H9 (cell line): Measurements from ENCODE around the gene KRT9. TPM values are rescaled to one million over a fixed set of nuclear protein-coding genes. Genes with fewer than 3 reads are reported as not detected.
A peak's percentile ranks its signal among the peaks of the same experiment; 100 is the strongest.

Experiments
- DNase-seq: peaks from one replicate; pipeline ENCODE4 v3.0.0-alpha.2; 2017
- H2AFZ ChIP-seq: one replicate; pipeline ENCODE4 v1.6.1; 2013; ENCODE audit warnings: mild to moderate bottlenecking, low read length, control low read depth, moderate library complexity
- H2AK5ac ChIP-seq: 2 replicates; pipeline ENCODE4 v1.6.1; 2013; ENCODE audit warnings: low read length, control low read depth, mixed read lengths; ENCODE audit not compliant: insufficient read length
- H2BK120ac ChIP-seq: one replicate; pipeline ENCODE4 v1.6.1; 2013; ENCODE audit warnings: low read depth, mild to moderate bottlenecking, low read length, control low read depth, inconsistent platforms; ENCODE audit not compliant: poor library complexity, severe bottlenecking
- H2BK12ac ChIP-seq: 2 replicates; pipeline ENCODE4 v1.6.1; 2013; ENCODE audit warnings: low read length, control low read depth, mixed read lengths, low read depth; ENCODE audit not compliant: insufficient read length
- H2BK15ac ChIP-seq: 2 replicates; pipeline ENCODE4 v1.6.1; 2013; ENCODE audit warnings: low read depth, low read length, control low read depth
- H2BK20ac ChIP-seq: one replicate; pipeline ENCODE4 v1.6.1; 2013; ENCODE audit warnings: low read depth, mild to moderate bottlenecking, low read length, control low read depth, inconsistent platforms; ENCODE audit not compliant: poor library complexity, severe bottlenecking
- H2BK5ac ChIP-seq: 2 replicates; pipeline ENCODE4 v1.6.1; 2013; ENCODE audit warnings: low read length, control low read depth, mixed read lengths; ENCODE audit not compliant: insufficient read length
- H3K14ac ChIP-seq: 2 replicates; pipeline ENCODE4 v1.6.1; 2013; ENCODE audit warnings: low read length, control low read depth; ENCODE audit not compliant: insufficient read depth
- H3K18ac ChIP-seq: 2 replicates; pipeline ENCODE4 v1.6.1; 2013; ENCODE audit warnings: low read depth, mild to moderate bottlenecking, mixed read lengths, low read length, control low read depth; ENCODE audit not compliant: insufficient read length
- H3K23ac ChIP-seq: 2 replicates; pipeline ENCODE4 v1.6.1; 2013; ENCODE audit warnings: low read length, control low read depth, mixed read lengths, low read depth; ENCODE audit not compliant: insufficient read length
- H3K23me2 ChIP-seq: 2 replicates; pipeline ENCODE4 v1.6.1; 2013; ENCODE audit warnings: low read depth, mild to moderate bottlenecking, mixed read lengths, low read length, control low read depth; ENCODE audit not compliant: insufficient read length, poor library complexity, severe bottlenecking
- H3K27ac ChIP-seq: 2 replicates; pipeline ENCODE4 v1.5.1; 2013; ENCODE audit warnings: low read length, control low read depth, mixed read lengths, low read depth; ENCODE audit not compliant: insufficient read length
- H3K27me3 ChIP-seq: 2 replicates; pipeline ENCODE4 v1.6.1; 2013; ENCODE audit warnings: low read length, control low read depth, inconsistent platforms; ENCODE audit not compliant: insufficient read depth
- H3K4ac ChIP-seq: 2 replicates; pipeline ENCODE4 v1.6.1; 2013; ENCODE audit warnings: low read depth, mild to moderate bottlenecking, control low read depth, inconsistent platforms, low read length, moderate library complexity
- H3K4me1 ChIP-seq: 2 replicates; pipeline ENCODE4 v1.6.1; 2013; ENCODE audit warnings: low read length, control low read depth, inconsistent platforms; ENCODE audit not compliant: insufficient read depth
- H3K4me2 ChIP-seq: 2 replicates; pipeline ENCODE4 v1.6.1; 2013; ENCODE audit warnings: low read length, control low read depth, mixed read lengths; ENCODE audit not compliant: insufficient read length, insufficient read depth
- H3K56ac ChIP-seq: 2 replicates; pipeline ENCODE4 v1.6.1; 2013; ENCODE audit warnings: low read depth, mild to moderate bottlenecking, mixed read lengths, low read length, control low read depth; ENCODE audit not compliant: insufficient read length
- H3K79me1 ChIP-seq: 2 replicates; pipeline ENCODE4 v1.6.1; 2013; ENCODE audit warnings: low read depth, mild to moderate bottlenecking, moderate library complexity, low read length, control low read depth, inconsistent platforms; ENCODE audit not compliant: insufficient read depth, poor library complexity, severe bottlenecking
- H3K79me2 ChIP-seq: 2 replicates; pipeline ENCODE4 v1.6.1; 2013; ENCODE audit warnings: low read length, control low read depth, inconsistent platforms; ENCODE audit not compliant: insufficient read depth
- H3K9ac ChIP-seq: 2 replicates; pipeline ENCODE4 v1.6.1; 2013; ENCODE audit warnings: low read length, control low read depth, mixed read lengths; ENCODE audit not compliant: insufficient read length; ENCODE audit errors: extremely low read depth
- H3K9me3 ChIP-seq: one replicate; pipeline ENCODE4 v1.6.1; 2013; ENCODE audit warnings: low read depth, low read length, inconsistent platforms; ENCODE audit not compliant: control insufficient read depth
- H3T11ph ChIP-seq: one replicate; pipeline ENCODE4 v1.6.1; 2013; ENCODE audit warnings: mild to moderate bottlenecking, low read length, control low read depth, inconsistent platforms
- H4K20me1 ChIP-seq: one replicate; pipeline ENCODE4 v1.6.1; 2013; ENCODE audit not compliant: control insufficient read depth, insufficient read length, insufficient read depth
- H4K5ac ChIP-seq: 2 replicates; pipeline ENCODE4 v1.6.1; 2013; ENCODE audit warnings: low read depth, mild to moderate bottlenecking, mixed read lengths, low read length, control low read depth; ENCODE audit not compliant: insufficient read length
- H4K8ac ChIP-seq: replicated peaks from 2 replicates; pipeline ENCODE4 v1.6.1; 2013; ENCODE audit warnings: low read length, control low read depth, mixed read lengths, low read depth; ENCODE audit not compliant: insufficient read length
- H4K91ac ChIP-seq: 2 replicates; pipeline ENCODE4 v1.6.1; 2013; ENCODE audit warnings: low read depth, mild to moderate bottlenecking, moderate library complexity, mixed read lengths, low read length, control low read depth; ENCODE audit not compliant: insufficient read length
- H3K27ac Mint-ChIP-seq, 3 experiments: 2 replicates in 2 of 3; 3 replicates in 1 of 3; pipeline ENCODE4 v1.8.0; 2020 to 2021; ENCODE audit warnings: mixed read lengths in 3 of 3, mild to moderate bottlenecking in 1 of 3, moderate library complexity in 1 of 3
- H3K27me3 Mint-ChIP-seq: 2 replicates; pipeline ENCODE4 v1.8.0; 2021; ENCODE audit warnings: low read depth, mild to moderate bottlenecking, moderate library complexity, mixed read lengths
- H3K36me3 Mint-ChIP-seq, 3 experiments: 2 replicates in 2 of 3; 3 replicates in 1 of 3; pipeline ENCODE4 v1.8.0; 2020 to 2021; ENCODE audit warnings: low read depth in 3 of 3, mixed read lengths in 3 of 3; ENCODE audit not compliant: insufficient read depth in 1 of 3
- H3K4me1 Mint-ChIP-seq, 2 experiments: 2 replicates each; pipeline ENCODE4 v1.8.0; 2020; ENCODE audit warnings: mixed read lengths in 2 of 2
- H3K4me3 Mint-ChIP-seq, 2 experiments: 2 replicates in 1 of 2; 3 replicates in 1 of 2; pipeline ENCODE4 v1.8.0; 2020 to 2021; ENCODE audit warnings: mild to moderate bottlenecking in 2 of 2, mixed read lengths in 2 of 2, moderate library complexity in 1 of 2
- H3K9me3 Mint-ChIP-seq, 2 experiments: 2 replicates in 1 of 2; 3 replicates in 1 of 2; pipeline ENCODE4 v1.8.0; 2020; ENCODE audit warnings: mild to moderate bottlenecking in 2 of 2, mixed read lengths in 2 of 2, moderate library complexity in 1 of 2
- CTCF ChIP-seq: fragments of 200-600 bp; sonication (generic); conservative IDR thresholded peaks from 3 replicates; pipeline ENCODE4 v1.8.0; 2021; ENCODE audit warnings: antibody characterized with exemption, mild to moderate bottlenecking
- WGBS: extraction: QIAGEN DNeasy Blood & Tissue Kit; methylation state at CpG from one replicate; pipeline ENCODE4 v1.1.7; 2013; ENCODE audit warnings: missing lambda C conversion rate, low lambda C conversion rate, mixed read lengths; ENCODE audit not compliant: insufficient read length; ENCODE audit errors: extremely low coverage; 5-methylcytosine and 5-hydroxymethylcytosine counted together
- total RNA-seq: library from RNA; stranded (reverse); gene quantifications from 2 replicates; pipeline ENCODE4 v1.2.1, GENCODE V29; 2021

The KRT9 gene
- total RNA-seq, 1 experiment from 2014 or later = not detected

GRCh38 chr17:41539979-41540701, 31.7 kb downstream of the KRT9 start:
- Histone ChIP-seq H2AFZ (no peak overlapping the region), H4K8ac (no peak overlapping the region), H3K27ac (no peak overlapping the region), H3K79me2 (no peaks in the 10 kb centered on the region), H2BK5ac (no peak overlapping the region), H2BK120ac (no peak overlapping the region), H3K4me2 (no peak overlapping the region), H3K23ac (no peak overlapping the region), H3K56ac (no peak overlapping the region), H3K27me3 (no peaks in the 10 kb centered on the region), H3K9ac (no peak overlapping the region), H4K91ac (no peak overlapping the region), H2BK12ac (no peak overlapping the region), H3K18ac (no peak overlapping the region), H3K23me2 (no peaks in the 10 kb centered on the region), H2BK15ac (no peak overlapping the region), H2AK5ac (no peak overlapping the region), H3K4ac (no peak overlapping the region), H3K79me1 (no peaks in the 10 kb centered on the region), H3T11ph (no peak overlapping the region), H3K14ac (no peak overlapping the region), H4K5ac (no peak overlapping the region), H4K20me1 (no peaks in the 10 kb centered on the region), H3K9me3 (no peaks in the 10 kb centered on the region), H3K4me1 (peaks cover 2% of the 10 kb centered on the region; the same call in 1 of the 2 replicates), H2BK20ac (no peak overlapping the region)
- Mint-ChIP-seq H3K27me3 (peaks cover 6% of the 10 kb centered on the region), H3K4me1 (peaks cover 55 to 71% of the 10 kb centered on the region in 2 experiments), H3K9me3 (peaks cover 0 to 3% of the 10 kb centered on the region in 2 experiments; a peak in 2 of 5 replicates), H3K4me3 (no peak overlapping the region), H3K27ac (peak overlapping the region in 2 of 3 experiments; percentile 3 to 90; a peak in 1 of 7 replicates), H3K36me3 (no peaks in the 10 kb centered on the region)
- TF ChIP-seq CTCF = no peak
- no CpG with 5 or more reads among the region's 7 CpGs for WGBS
- no peak for DNase-seq
